Tibial nerve (tissue), 4 donors: Measurements from ENCODE around the gene AIFM3.

Experiments
- EP300 ChIP-seq, 2 donors: sonication (generic); formaldehyde crosslinking; IDR thresholded peaks; one replicate each; pipeline ENCODE4 v1.6.1; 2017; ENCODE audit warnings: antibody characterized with exemption in 2 of 2, mild to moderate bottlenecking in 1 of 2
- TF ChIP-seq, protein P1 (sequence below), 5 experiments: fragments of 200-600 bp in 3 of 5; fragments of 450-650 bp in 2 of 5; sonication (generic) in 3 of 5; IDR thresholded peaks; one replicate each; pipeline ENCODE4 v1.5.1; 2016 to 2019; ENCODE audit warnings: antibody characterized with exemption in 5 of 5, mild to moderate bottlenecking in 3 of 5, moderate library complexity in 2 of 5

DNA sequence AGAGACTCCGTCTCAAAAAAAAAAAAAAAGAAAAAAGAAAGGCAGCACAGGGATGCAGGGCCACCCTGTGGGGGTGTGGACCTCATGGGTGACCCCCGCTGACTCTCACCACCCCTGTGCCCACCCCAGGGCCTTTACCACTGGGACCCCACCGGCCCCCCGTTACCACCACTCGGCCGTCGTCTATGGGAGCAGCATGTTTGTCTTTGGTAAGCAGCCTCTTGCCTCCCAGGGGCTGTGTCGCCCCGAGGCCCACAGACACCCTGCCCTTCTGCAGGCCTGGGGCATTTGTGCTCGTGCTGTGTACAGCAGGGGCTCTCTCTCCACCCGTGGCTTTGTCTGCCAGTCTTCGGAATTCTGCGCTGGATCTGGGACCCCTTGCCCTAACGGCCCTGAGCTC lies 20.3 kb downstream of the AIFM3 start:
- TF ChIP-seq, protein P1, sequence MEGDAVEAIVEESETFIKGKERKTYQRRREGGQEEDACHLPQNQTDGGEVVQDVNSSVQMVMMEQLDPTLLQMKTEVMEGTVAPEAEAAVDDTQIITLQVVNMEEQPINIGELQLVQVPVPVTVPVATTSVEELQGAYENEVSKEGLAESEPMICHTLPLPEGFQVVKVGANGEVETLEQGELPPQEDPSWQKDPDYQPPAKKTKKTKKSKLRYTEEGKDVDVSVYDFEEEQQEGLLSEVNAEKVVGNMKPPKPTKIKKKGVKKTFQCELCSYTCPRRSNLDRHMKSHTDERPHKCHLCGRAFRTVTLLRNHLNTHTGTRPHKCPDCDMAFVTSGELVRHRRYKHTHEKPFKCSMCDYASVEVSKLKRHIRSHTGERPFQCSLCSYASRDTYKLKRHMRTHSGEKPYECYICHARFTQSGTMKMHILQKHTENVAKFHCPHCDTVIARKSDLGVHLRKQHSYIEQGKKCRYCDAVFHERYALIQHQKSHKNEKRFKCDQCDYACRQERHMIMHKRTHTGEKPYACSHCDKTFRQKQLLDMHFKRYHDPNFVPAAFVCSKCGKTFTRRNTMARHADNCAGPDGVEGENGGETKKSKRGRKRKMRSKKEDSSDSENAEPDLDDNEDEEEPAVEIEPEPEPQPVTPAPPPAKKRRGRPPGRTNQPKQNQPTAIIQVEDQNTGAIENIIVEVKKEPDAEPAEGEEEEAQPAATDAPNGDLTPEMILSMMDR (IDR thresholded peaks at IDR 0.05), result no peak
- no peak for TF ChIP-seq EP300 (IDR thresholded peaks at IDR 0.05)
